ENCODE data around the gene PIP5K1C.

The PIP5K1C gene

GRCh38 chr19:3700242-3701032, at the start of gene PIP5K1C:
TSS of gene PIP5K1C (minus strand) at chr19:3700468. CDS start at chr19:3700390, 78 bp downstream.
- DNase-seq, result peak; percentile 81

- no peak for DNase-seq
Measured at GRCh38 chr19:3748965-3749364, 48.7 kb upstream of the PIP5K1C start.

DNA sequence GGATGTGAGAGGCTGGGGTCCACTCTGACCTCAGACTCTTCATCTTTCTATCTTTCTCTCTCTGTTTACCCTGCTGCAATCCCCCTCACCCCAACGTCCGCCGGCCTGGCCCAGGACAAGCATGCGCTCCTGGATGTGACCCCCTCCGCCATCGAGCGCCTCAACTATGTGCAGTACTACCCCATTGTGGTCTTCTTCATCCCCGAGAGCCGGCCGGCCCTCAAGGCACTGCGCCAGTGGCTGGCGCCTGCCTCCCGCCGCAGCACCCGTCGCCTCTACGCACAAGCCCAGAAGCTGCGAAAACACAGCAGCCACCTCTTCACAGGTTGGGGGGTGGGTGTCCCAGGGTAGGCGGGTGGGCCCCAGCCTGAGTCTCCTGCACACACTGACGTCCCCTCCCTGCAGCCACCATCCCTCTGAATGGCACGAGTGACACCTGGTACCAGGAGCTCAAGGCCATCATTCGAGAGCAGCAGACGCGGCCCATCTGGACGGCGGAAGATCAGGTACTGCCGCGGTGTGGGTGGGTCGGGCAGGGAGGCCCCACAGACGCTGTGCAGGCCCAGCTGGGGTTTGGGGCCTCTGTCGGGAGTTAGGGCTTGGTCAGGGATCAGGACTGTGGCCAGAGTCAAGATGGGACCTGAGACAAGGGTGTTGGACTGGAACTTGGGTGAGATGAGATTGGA, 46.2 kb upstream of the PIP5K1C start:
- no peak for DNase-seq

DNA sequence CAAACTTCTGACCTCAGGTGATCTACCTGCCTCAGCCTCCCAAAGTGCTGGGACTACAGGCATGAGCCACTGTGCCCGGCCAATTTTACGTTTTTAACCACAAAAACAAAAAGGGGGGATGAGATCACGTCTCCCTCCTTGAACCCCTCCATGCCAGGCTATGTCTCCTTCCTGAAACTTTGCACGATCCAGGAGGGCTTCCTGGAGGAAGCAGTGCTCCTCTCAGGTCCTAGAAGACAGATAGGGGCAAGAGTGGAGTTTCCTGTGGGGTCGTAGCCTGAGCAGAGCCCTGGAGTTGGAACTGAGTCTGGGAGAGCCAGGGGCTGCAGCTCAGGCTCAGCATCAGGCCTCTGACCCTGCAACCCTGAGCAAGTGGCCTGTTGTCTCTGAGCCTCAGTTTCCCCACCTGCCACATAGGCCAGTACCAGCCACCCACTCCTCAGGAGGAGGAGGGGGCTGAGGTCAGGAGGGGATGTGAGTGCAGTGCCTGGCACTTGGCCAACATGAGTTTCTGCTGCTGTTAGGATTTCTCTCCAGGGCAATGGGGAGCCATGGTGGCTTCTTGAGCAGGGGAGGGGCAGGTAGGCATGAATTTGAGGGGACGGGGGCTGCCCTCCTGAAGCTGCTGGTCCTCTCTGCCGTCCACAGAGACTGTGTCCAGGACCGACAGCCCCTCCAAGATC, 45.2 kb upstream of the PIP5K1C start:
- no peak for DNase-seq

- DNase-seq, result no peak
Measured at GRCh38 chr19:3743486-3743885, 43.2 kb upstream of the PIP5K1C start.

- no peak for DNase-seq
Measured at GRCh38 chr19:3740431-3740830, 40.2 kb upstream of the PIP5K1C start.

GRCh38 chr19:3738477-3739220, 38.4 kb upstream of the PIP5K1C start:
- no peak for DNase-seq

DNA sequence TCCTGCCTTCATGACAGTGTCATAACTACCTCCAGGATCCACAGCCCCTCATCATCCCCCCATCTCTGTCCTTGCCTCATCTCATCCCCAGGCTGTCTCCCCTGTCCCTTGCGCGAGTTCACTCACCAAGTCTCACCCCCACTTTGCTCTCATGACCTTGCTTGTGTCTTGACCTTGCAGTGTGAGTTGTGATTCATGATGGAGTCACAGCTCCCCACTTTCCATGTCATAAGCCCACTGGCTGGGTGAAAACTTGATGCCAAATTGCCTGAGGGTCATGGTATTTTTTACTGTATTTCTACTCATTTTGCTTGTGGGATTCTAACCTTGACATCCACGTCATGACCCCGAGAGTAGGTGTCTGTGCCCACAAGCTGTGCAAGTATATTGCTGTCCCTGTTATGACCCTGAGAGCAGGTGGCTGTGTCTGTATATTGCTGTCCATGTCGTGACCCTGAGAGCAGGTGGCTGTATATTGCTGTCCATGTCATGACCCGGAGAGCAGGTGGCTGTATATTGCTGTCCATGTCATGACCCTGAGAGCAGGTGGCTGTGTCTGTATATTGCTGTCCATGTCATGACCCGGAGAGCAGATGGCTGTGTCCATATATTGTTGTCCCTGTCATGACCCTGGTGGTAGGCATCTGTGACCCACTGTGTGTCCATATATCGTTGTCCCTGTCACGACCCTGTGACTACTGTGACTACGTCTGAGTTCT, 37.4 kb upstream of the PIP5K1C start:
- no peak for DNase-seq

DNA sequence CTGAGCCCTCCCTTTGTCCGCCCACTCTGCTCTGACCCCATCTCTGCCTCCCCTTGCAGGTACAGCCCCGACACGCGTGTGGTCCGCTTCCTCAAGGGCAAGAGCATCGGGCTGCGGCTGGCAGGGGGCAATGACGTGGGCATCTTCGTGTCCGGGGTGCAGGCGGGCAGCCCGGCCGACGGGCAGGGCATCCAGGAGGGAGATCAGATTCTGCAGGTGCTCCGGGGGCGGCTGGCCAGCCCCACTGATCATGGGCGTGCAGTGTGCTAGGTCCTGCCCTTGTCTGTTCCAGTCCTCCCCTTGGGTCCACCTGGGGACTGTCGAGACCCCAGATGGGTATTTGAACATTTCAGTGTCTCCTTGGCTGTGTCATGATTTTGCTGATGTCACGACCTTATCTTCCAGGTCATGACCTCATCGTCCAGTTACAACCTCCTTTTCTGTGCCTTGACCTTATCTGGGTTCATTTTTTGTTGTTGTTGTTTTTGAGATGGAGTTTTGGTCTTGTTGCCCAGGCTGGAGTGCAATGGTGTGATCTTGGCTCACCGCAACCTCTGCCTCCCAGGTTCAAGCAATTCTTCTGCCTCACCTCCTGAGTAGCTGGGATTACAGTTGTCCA, 35.9 kb upstream of the PIP5K1C start:
- no peak for DNase-seq

GRCh38 chr19:3734310-3734600, 34.0 kb upstream of the PIP5K1C start:
- DNase-seq, result no peak

DNA sequence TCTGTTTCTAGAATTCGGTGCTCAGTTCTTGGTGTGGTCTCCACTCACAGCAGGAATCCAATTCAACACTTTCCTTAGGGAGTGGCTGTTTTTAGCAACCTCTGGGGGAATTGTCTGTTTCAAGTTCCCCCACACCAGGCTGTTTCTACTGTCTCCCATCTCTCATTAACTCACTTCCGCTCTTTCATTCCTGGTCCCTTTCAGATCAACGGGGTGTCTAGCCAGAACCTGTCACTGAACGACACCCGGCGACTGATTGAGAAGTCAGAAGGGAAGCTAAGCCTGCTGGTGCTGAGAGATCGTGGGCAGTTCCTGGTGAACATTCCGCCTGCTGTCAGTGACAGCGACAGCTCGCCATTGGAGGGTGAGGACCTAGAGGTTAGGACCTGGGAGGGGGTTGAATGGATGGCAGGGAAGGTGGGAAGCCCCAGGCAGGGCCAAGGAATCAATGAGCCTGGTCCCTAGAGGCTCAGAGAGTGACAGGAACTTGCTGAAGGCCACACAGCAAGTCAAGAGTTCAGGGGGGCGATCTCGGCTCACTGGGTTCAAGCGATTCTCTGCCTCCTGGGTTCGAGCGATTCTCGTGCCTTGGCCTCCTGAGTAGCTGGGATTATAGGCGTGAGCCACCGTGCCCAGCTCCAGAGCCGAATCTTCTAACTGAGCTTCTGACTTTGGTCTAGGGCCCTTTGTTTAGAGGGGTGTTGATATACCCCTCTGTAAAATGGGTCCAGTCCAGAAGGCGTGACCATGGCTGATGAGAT, 33.5 kb upstream of the PIP5K1C start:
- DNase-seq, result no peak

DNA sequence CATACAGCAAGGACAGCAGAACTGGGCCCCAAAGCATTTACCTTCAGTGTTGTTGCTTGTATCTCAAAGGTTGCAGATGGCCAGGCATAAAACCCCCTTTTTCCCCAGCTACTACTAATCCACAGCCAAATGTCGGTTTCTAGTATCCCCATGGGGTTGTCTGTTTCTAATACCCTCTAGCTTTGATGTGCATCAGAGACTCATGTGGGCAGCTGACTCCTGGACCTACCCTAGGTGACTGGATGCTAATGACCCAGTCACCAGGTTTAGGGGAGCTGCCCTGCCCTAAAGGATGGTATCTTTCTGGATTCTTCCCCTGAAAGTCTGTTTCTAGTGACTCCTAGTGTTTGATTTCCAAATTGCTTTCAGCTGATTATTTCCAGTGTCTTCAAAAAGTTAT, 31.8 kb upstream of the PIP5K1C start:
- no peak for DNase-seq

DNA sequence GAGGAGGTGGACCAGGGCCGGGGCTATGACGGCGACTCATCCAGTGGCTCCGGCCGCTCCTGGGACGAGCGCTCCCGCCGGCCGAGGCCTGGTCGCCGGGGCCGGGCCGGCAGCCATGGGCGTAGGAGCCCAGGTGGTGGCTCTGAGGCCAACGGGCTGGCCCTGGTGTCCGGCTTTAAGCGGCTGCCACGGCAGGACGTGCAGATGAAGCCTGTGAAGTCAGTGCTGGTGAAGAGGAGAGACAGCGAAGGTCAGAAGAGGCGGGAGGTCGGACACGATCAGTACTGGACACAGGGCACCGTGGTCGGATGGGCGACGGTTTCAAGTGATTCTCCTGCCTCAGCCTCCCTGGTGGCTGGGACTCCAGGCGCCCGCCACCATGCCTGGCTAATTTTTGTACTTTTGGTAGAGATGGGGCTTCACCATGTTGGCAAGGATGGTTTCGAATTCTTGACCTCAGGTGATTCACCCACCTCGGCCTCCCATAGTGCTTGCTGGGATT, 30.2 kb upstream of the PIP5K1C start:
- no peak for DNase-seq

GRCh38 chr19:3725640-3726310, 25.5 kb upstream of the PIP5K1C start:
- DNase-seq, result no peak

GRCh38 chr19:3725121-3725520, 24.9 kb upstream of the PIP5K1C start:
- DNase-seq, result no peak

- DNase-seq, result no peak
Measured at GRCh38 chr19:3723883-3724282, 23.6 kb upstream of the PIP5K1C start.

GRCh38 chr19:3723110-3723488, 22.8 kb upstream of the PIP5K1C start:
- DNase-seq, result no peak

DNA sequence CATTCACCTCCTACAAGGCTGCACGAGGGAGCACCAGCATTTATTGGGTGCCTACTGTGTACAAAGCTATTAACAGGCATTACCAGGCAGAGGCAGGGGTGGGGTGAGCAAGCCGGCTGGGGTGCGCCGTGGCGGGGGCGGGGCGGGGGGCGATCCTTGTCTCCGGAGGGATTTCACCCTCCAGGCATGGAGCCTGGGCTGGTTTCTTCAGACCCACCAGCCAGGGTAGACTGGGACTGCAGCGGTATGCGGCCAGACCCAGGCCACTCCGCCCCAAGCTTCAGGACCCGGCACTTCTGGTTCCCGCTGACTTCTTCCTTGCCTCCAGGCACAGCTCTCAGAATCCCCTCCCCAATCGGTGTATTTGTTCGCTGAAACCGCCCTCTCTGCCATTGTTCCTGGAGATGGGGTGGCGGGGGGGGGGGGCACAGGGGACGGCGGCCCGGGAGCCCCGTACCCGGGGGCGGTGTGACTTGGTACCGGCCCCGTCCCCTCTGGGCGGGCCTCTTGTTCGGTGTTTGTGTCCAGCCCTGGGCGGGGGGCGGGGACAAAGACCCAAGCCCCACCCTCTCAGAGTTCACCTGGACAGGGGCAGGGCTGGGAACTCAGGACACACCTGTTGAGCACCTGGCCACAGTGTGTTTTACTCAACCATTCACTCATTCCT, 22.3 kb upstream of the PIP5K1C start:
- DNase-seq, result no peak

- DNase-seq, result no peak
Measured at GRCh38 chr19:3721887-3722442, 21.7 kb upstream of the PIP5K1C start.

Data from NCI-H1092 treated with DMSO at 0.1 percent for 48 hours (cell line).